ENCODE results near the gene RPUSD1.

Gene RPUSD1

DNA sequence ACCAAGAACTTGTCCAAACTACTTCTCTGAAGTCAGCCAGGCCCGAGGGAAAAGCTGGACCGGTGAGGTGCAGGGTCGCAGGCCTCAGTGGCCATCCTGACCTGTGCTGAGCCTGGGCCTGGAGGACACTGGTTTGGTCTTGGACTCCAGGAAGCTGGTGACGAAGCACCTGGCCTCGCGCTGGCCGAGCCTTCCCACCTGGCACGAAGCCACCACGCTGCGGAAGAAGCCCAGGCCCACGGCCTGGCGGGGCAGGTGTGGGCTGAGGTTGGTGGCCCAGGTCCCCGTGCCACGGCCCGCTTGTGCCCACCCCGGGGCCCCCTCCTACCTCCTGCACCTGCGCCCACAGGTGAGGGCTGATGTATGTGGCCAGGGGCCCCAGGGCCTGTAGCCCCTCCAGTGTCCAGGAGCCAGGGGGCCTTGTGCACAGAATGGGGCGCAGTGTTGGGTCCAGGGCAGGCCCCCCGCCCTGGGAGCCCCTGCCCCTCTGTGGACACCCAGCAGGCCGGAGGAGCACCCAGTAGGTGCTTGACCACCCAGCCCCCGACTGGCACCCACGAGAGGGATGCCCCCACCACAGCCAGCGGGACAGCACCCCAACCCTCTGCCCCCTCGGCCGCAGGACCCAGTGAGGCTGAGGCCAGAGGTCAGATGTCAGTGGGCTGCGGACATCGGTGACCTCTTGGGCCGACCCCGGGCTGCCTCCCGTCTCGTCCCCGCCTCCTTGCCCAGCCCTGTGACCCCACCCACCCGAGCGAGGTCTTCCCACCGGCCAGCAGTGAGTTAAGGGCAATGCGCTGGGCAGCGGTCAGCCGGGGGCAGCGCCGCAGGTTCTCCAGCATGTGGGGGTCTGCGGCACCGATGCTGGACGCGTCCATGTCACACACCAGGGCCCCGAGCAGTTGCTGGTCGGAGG lies 13.8 kb downstream of the RPUSD1 start:
- no peak for TF ChIP-seq JUND (IDR thresholded peaks at IDR 0.05; ENCODE audit: low read depth)
- no peak for DNase-seq (ENCODE audit: low read depth in 1 of 2, low spot score in 1 of 2)
- in situ Hi-C loops (cut with HindIII; ENCODE audit: low pct_unique_long_range_greater_than_20kb, low sequenced_read_pairs): no loop called here

DNA sequence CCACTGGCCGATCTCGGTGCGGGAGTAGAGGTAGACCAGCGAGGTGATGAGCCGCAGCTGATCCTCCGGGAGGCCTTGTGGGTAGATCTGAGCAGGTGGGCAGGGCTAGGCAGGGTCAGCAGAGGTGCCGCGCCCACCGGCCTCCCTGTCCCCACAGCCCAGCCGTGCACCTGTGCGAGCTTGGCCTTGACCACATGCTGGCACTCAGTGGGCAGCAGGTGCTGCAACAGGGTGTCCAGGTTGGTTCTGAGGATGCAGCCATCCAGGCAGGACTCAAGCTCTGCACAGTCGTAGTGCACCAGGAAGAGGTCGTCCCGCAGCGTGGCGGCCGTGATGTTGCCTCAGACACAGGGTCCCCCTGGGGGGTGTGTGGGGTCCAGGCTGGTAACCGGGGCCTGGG lies 15.2 kb downstream of the RPUSD1 start:
- no peak for TF ChIP-seq JUND (IDR thresholded peaks at IDR 0.05; ENCODE audit: low read depth)
- no peak for DNase-seq (ENCODE audit: low read depth in 1 of 2, low spot score in 1 of 2)
- in situ Hi-C loops (cut with HindIII; ENCODE audit: low pct_unique_long_range_greater_than_20kb, low sequenced_read_pairs): no loop called here

DNA sequence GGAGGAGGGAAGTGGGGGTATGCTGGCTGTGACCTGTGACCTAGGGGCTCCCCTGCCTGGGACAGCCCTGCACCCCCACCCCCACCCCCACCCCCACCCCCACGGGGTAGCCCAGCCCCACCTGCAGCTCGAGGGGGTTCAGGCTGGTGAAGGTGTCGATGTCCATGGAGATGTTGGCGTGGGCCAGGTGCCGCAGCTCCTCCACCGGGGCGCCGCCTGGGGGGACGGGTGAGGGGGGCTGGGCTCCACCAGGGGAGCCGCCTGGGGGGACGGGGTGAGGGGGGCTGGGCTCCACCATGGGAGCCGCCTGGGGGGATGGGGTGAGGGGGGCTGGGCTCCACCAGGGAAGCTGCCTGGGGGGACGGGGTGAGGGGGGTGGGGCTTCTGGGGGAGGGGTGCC lies 17.8 kb downstream of the RPUSD1 start:
- no peak for DNase-seq (ENCODE audit: low read depth in 1 of 2, low spot score in 1 of 2)
- no peak for TF ChIP-seq JUND (IDR thresholded peaks at IDR 0.05; ENCODE audit: low read depth)
- in situ Hi-C loops (cut with HindIII; ENCODE audit: low pct_unique_long_range_greater_than_20kb, low sequenced_read_pairs): no loop called here

DNA sequence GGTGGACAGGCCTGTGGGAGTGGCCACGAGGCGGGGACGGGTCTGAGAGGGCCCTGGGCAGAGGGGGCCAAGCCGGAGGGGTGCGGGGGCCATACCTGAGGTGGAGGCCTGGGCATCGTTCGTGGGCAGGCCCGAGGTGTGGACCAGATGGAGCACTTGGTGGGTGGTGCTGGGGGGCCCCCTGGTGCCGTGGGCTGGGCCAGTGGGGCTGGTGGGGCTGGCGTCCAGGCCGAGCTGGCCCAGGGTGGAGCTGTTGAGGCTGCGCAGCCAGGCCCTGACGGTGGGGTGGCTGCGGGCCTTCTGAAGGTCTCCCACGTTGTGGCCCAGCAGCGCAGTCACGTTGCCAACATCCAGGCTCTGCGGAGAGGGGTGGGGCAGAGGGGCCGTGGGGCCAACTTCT lies 18.2 kb downstream of the RPUSD1 start:
- no peak for DNase-seq (ENCODE audit: low read depth in 1 of 2, low spot score in 1 of 2)
- in situ Hi-C loops (cut with HindIII; ENCODE audit: low pct_unique_long_range_greater_than_20kb, low sequenced_read_pairs): no loop called here
- no peak for TF ChIP-seq JUND (IDR thresholded peaks at IDR 0.05; ENCODE audit: low read depth)

DNA sequence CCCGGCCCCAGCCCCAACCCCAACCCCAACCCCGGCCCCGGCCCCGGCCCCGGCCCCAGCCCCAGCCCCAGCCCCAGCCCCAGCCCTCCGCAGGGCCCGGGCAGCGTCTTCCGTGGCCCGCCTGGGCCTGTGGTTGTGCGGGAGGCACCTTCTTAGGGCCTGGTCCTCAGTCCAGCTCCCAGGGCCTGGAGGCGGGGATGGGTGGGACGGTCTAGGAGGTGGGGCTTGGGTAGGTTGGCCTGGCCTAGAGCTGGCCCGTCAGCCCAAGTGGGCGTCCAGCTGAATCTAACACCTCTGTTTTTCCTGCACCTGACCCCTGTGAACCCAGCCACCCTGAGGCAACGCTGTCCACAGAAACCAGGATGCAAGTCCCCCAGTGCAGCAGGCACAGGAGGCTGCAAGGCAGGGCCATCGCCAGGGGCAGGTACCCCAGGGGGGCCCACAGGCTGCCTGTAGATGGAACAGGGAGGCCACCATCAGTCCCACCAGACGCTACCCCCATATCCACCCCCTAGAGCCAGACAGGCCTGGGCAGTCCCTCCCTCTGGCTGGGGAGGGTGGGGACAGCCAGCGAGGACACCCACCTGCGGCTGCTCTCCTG lies 18.9 kb downstream of the RPUSD1 start:
- in situ Hi-C loops (cut with HindIII; ENCODE audit: low pct_unique_long_range_greater_than_20kb, low sequenced_read_pairs): no loop called here
- no peak for DNase-seq (ENCODE audit: low read depth in 1 of 2, low spot score in 1 of 2)
- TF ChIP-seq JUND (IDR thresholded peaks at IDR 0.05; ENCODE audit: low read depth): no peak

DNA sequence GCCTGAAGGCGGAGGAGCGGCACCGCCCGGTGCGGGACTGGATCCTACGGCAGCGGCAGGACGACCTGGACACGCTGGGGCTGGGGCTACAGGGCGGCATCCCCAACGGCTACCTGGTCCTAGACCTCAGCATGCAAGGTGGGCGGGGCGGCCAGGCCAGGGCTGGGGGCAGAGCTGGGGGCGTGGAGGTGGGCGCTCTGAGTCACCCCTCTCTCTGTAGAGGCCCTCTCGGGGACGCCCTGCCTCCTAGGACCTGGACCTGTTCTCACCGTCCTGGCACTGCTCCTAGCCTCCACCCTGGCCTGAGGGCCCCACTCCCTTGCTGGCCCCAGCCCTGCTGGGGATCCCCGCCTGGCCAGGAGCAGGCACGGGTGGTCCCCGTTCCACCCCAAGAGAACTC lies 19.8 kb downstream of the RPUSD1 start:
- no peak for DNase-seq (ENCODE audit: low read depth in 1 of 2, low spot score in 1 of 2)
- in situ Hi-C loops (cut with HindIII; ENCODE audit: low pct_unique_long_range_greater_than_20kb, low sequenced_read_pairs): no loop called here
- TF ChIP-seq JUND (IDR thresholded peaks at IDR 0.05; ENCODE audit: low read depth): no peak

DNA sequence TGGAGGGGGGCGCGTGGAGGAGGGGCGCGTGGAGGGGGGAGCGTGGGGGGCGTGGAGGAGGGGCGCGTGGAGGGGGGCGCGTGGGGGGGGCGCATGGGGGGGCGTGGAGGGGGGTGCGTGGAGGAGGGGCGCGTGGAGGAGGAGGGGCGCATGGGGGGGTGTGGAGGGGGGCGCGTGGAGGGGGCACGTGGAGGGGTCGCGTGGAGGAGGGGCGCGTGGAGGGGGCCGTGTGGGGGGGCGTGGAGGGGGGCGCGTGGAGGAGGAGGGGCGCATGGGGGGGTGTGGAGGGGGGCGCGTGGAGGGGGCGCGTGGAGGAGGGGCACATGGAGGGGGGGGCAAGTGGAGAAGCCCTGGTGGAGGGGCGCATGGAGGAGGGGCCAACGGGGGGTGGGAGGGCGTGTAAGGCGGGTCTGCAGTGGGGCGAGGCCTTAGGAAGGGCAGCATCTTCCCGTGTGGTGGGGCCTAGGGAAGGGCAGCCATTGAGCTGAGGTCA lies 20.4 kb downstream of the RPUSD1 start:
- no peak for DNase-seq (ENCODE audit: low read depth in 1 of 2, low spot score in 1 of 2)
- in situ Hi-C loops (cut with HindIII; ENCODE audit: low pct_unique_long_range_greater_than_20kb, low sequenced_read_pairs): no loop called here
- no peak for TF ChIP-seq JUND (IDR thresholded peaks at IDR 0.05; ENCODE audit: low read depth)

DNA sequence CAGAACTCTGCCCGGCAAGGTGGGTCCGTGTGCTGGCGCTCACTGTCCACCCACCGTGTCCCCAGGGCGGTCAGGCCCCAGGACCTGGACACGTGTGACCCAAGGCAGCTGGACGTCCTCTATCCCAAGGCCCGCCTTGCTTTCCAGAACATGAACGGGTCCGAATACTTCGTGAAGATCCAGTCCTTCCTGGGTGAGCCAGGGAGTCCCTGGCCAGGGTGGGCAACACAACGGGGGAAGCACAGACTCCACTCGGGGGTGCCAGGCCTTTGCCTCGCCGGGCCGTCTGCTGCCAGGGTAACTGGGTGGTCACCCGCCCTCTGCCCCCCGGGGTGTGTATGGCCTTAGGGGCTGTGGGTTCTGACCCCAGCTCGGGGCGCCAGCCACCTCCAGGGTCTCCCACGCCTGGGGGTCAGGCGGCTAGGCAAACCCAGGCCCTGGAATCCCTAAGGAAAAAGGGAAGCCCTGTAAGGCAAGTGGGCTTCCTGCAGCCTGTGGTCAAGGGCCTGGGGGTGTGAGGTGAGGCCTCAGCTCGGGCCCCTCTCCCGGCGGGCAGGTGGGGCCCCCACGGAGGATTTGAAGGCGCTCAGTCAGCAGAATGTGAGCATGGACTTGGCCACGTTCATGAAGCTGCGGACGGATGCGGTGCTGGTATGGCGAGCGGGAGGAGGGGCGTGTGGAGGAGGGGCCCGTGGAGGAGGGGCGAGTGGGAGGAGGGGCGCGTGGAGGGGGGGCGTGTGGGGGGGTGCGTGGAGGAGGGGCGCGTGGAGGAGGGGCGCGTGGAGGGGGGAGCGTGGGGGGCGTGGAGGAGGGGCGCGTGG lies 21.2 kb downstream of the RPUSD1 start:
- in situ Hi-C loops (cut with HindIII; ENCODE audit: low pct_unique_long_range_greater_than_20kb, low sequenced_read_pairs): no loop called here
- no peak for DNase-seq (ENCODE audit: low read depth in 1 of 2, low spot score in 1 of 2)
- no peak for TF ChIP-seq JUND (IDR thresholded peaks at IDR 0.05; ENCODE audit: low read depth)

DNA sequence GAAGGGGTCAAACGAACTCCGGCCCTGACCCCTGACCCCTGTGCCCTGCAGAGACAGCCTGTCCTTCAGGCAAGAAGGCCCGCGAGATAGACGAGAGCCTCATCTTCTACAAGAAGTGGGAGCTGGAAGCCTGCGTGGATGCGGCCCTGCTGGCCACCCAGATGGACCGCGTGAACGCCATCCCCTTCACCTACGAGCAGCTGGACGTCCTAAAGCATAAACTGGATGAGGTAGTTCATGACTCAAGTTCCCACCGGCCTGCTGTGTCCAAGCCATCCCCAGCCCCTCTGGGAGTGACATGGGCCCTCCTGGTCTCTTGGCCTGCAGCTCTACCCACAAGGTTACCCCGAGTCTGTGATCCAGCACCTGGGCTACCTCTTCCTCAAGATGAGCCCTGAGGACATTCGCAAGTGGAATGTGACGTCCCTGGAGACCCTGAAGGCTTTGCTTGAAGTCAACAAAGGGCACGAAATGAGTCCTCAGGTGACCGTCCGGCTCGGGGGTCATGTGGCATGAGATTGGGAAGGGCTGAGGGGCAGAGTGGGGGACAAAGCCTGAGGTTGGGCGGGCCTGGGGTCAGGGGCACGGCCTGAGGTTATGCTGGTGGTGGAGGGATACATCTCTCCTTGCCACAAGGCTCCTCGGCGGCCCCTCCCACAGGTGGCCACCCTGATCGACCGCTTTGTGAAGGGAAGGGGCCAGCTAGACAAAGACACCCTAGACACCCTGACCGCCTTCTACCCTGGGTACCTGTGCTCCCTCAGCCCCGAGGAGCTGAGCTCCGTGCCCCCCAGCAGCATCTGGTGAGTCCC lies 22.0 kb downstream of the RPUSD1 start:
- TF ChIP-seq JUND (IDR thresholded peaks at IDR 0.05; ENCODE audit: low read depth): no peak
- in situ Hi-C loops (cut with HindIII; ENCODE audit: low pct_unique_long_range_greater_than_20kb, low sequenced_read_pairs): no loop called here
- no peak for DNase-seq (ENCODE audit: low read depth in 1 of 2, low spot score in 1 of 2)

DNA sequence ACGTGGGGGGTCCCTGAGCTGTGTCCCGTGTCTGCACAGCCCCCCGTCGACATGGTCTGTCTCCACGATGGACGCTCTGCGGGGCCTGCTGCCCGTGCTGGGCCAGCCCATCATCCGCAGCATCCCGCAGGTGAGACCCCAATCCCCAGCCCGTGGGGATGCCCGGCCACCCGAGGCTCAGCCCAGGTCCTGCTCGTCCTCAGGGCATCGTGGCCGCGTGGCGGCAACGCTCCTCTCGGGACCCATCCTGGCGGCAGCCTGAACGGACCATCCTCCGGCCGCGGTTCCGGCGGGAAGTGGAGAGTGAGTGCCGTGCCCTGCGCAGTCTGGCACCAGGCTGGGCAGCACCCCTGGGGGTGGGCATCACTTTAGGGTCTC lies 22.7 kb downstream of the RPUSD1 start:
- in situ Hi-C loops (cut with HindIII; ENCODE audit: low pct_unique_long_range_greater_than_20kb, low sequenced_read_pairs): no loop called here
- DNase-seq (ENCODE audit: low read depth in 1 of 2, low spot score in 1 of 2): no peak
- no peak for TF ChIP-seq JUND (IDR thresholded peaks at IDR 0.05; ENCODE audit: low read depth)

DNA sequence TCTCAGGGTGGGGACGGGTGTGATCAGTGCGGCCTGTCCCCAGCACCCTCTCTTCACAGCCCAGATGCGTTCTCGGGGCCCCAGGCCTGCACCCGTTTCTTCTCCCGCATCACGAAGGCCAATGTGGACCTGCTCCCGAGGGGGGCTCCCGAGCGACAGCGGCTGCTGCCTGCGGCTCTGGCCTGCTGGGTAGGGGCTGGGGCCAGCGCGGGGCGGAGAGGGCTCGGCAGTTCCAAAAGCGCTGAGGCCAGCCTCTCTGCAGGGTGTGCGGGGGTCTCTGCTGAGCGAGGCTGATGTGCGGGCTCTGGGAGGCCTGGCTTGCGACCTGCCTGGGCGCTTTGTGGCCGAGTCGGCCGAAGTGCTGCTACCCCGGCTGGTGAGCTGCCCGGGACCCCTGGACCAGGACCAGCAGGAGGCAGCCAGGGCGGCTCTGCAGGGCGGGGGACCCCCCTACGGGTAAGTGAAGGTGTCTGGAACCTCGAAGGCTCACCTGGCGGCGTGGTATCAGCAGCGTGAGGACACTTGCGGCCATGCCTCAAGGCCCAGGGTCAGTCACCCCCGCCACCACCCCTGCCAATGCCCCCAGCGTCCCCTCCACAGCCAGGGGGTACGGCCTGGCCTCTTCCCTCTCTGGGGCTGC lies 23.2 kb downstream of the RPUSD1 start:
- no peak for DNase-seq (ENCODE audit: low read depth in 1 of 2, low spot score in 1 of 2)
- no peak for TF ChIP-seq JUND (IDR thresholded peaks at IDR 0.05; ENCODE audit: low read depth)
- in situ Hi-C loops (cut with HindIII; ENCODE audit: low pct_unique_long_range_greater_than_20kb, low sequenced_read_pairs): no loop called here

Measured in T47D (cell line).